Keratinocyte (primary cell): ENCODE data around the gene FAM53B. TPM values are rescaled to one million over a fixed set of nuclear protein-coding genes. Genes with fewer than 3 reads are reported as not detected.

Experiments
- DNase-seq: peaks from one replicate; pipeline ENCODE4 v3.0.0-alpha.2; 2011; ENCODE audit warnings: low read depth, missing footprints, low spot score
- FAIRE-seq: peaks from 2 replicates; lab custom pipeline; 2011; peaks lifted over from hg19 to GRCh38; lab: Jason Lieb, UNC
- H2AFZ ChIP-seq: 2 replicates; pipeline ENCODE4 v1.6.0; 2012; ENCODE audit warnings: low read length, control low read depth, inconsistent platforms; ENCODE audit not compliant: control insufficient read depth
- H3K27ac ChIP-seq: 2 replicates; pipeline ENCODE4 v1.5.1; 2011; ENCODE audit warnings: low read length; ENCODE audit not compliant: control insufficient read depth, insufficient read depth
- H3K27me3 ChIP-seq: 3 replicates; pipeline ENCODE4 v1.6.0; 2011; ENCODE audit warnings: low read length; ENCODE audit not compliant: control insufficient read depth, insufficient read depth; ENCODE audit errors: extremely low read depth
- H3K36me3 ChIP-seq, 2 experiments: 2 replicates in 1 of 2; 3 replicates in 1 of 2; pipeline ENCODE4 v1.5.1; 2011; ENCODE audit warnings: low read length in 2 of 2, mild to moderate bottlenecking in 1 of 2; ENCODE audit not compliant: control insufficient read depth in 2 of 2, insufficient read depth in 2 of 2; ENCODE audit errors: extremely low read depth in 1 of 2
- H3K4me1 ChIP-seq: 3 replicates; pipeline ENCODE4 v1.5.1; 2011; ENCODE audit warnings: low read length; ENCODE audit not compliant: control insufficient read depth, insufficient read depth; ENCODE audit errors: extremely low read depth
- H3K4me2 ChIP-seq: 3 replicates; pipeline ENCODE4 v1.6.0; 2011; ENCODE audit warnings: low read depth, low read length; ENCODE audit not compliant: control insufficient read depth, insufficient read depth; ENCODE audit errors: extremely low read depth
- H3K4me3 ChIP-seq, 3 experiments: fragments of 200-600 bp in 1 of 3; sonication (generic) in 1 of 3; 2 replicates in 2 of 3; 3 replicates in 1 of 3; pipeline ENCODE4 v1.5.1; 2011 to 2016; ENCODE audit warnings: low read length in 3 of 3, mild to moderate bottlenecking in 3 of 3, control low read depth in 2 of 3, inconsistent platforms in 1 of 3, low read depth in 1 of 3, mixed read lengths in 1 of 3, mixed run types in 1 of 3, moderate library complexity in 1 of 3; ENCODE audit not compliant: control insufficient read depth in 2 of 3, insufficient read depth in 2 of 3; ENCODE audit errors: extremely low read depth in 1 of 3
- H3K79me2 ChIP-seq: 2 replicates; pipeline ENCODE4 v1.6.0; 2012; ENCODE audit warnings: low read length; ENCODE audit not compliant: control insufficient read depth, insufficient read depth
- H3K9ac ChIP-seq: 3 replicates; pipeline ENCODE4 v1.6.0; 2011; ENCODE audit warnings: low read length; ENCODE audit not compliant: control insufficient read depth, insufficient read depth; ENCODE audit errors: extremely low read depth
- H3K9me1 ChIP-seq: 3 replicates; pipeline ENCODE4 v1.6.0; 2011; ENCODE audit warnings: low read length; ENCODE audit not compliant: control insufficient read depth, insufficient read depth; ENCODE audit errors: extremely low read depth
- H3K9me3 ChIP-seq: 2 replicates; pipeline ENCODE4 v1.5.1; 2012; ENCODE audit warnings: low read depth, low read length; ENCODE audit not compliant: control insufficient read depth
- H4K20me1 ChIP-seq: 3 replicates; pipeline ENCODE4 v1.6.0; 2011; ENCODE audit warnings: low read length; ENCODE audit not compliant: control insufficient read depth, insufficient read depth; ENCODE audit errors: extremely low read depth
- EZH2 ChIP-seq: IDR thresholded peaks from one replicate; pipeline ENCODE4 v1.6.1; 2012; ENCODE audit warnings: inconsistent platforms, mild to moderate bottlenecking, low read length, moderate library complexity
- dilution Hi-C: fragments of 300-500 bp; cut with MboI; formaldehyde crosslinking; loops from one replicate; pipeline ENCODE4 v1.7.0; 2020; ENCODE audit warnings: low sequenced_read_pairs; ENCODE audit not compliant: extremely low pct_ligation_motif_present
- polyA plus RNA-seq, 5 experiments: library from polyadenylated mRNA; depleted of rRNA in 3 of 5; stranded (reverse) in 3 of 5; stranded (forward) in 1 of 5; unstranded in 1 of 5; fragments of >200 nt; gene quantifications; 1 replicate in 1 of 5; 2 replicates in 3 of 5; 3 replicates in 1 of 5; pipeline versions ENCODE4 v1.2.1 to v1.2.3, GENCODE V29; 2011 to 2012; ENCODE audit warnings: missing spikeins in 2 of 5, low read depth in 1 of 5, low replicate concordance in 1 of 5
- TF ChIP-seq, protein P1 (sequence below), 3 experiments: IDR thresholded peaks in 1 of 3; conservative IDR thresholded peaks in 1 of 3; optimal IDR thresholded peaks in 1 of 3; 2 replicates in 2 of 3; 3 replicates in 1 of 3; pipeline versions ENCODE3 to v1.5.1; 2011; ENCODE audit warnings: low read length in 3 of 3, mild to moderate bottlenecking in 3 of 3, moderate library complexity in 2 of 3, control low read depth in 1 of 3, inconsistent platforms in 1 of 3; ENCODE audit not compliant: insufficient read depth in 2 of 3; ENCODE audit errors: extremely low read depth in 1 of 3

The FAM53B gene
- polyA plus RNA-seq, 1 donor (not counting 4 experiments of a cell fraction or from before 2014, with no cell fraction given) = 8.6 TPM

DNA sequence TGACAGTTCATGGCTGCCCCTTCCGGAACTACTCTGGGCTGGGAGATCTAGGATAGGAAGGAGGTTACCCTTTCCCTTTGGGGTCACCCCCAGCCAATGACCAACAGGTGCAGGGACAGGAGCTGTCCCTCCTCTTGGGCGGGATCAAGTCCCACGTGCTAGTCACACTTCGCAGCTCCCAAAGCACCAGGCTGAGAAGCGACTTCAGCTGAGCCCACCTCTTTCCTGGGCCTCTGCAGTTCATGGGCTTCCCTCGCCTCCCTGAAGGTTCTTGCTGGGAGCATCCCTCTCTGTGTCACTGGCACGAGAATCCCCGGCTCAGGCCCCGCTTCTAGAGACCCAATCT is 115.5 kb downstream of the FAM53B start:
- FAIRE-seq (no peak), DNase-seq (no peak)
- H2AFZ ChIP-seq = no peak overlapping the region
- dilution Hi-C loops = no loop called here
- no peaks in the 10 kb centered on the region for H3K27me3 ChIP-seq
- H3K4me3 ChIP-seq = no peak overlapping the region
- H3K9me1 ChIP-seq = peaks cover 2% of the 10 kb centered on the region
- H3K4me2 ChIP-seq = no peak overlapping the region
- no peak overlapping the region for H3K27ac ChIP-seq
- peaks cover 14% of the 10 kb centered on the region for H4K20me1 ChIP-seq
- TF ChIP-seq, protein P1, sequence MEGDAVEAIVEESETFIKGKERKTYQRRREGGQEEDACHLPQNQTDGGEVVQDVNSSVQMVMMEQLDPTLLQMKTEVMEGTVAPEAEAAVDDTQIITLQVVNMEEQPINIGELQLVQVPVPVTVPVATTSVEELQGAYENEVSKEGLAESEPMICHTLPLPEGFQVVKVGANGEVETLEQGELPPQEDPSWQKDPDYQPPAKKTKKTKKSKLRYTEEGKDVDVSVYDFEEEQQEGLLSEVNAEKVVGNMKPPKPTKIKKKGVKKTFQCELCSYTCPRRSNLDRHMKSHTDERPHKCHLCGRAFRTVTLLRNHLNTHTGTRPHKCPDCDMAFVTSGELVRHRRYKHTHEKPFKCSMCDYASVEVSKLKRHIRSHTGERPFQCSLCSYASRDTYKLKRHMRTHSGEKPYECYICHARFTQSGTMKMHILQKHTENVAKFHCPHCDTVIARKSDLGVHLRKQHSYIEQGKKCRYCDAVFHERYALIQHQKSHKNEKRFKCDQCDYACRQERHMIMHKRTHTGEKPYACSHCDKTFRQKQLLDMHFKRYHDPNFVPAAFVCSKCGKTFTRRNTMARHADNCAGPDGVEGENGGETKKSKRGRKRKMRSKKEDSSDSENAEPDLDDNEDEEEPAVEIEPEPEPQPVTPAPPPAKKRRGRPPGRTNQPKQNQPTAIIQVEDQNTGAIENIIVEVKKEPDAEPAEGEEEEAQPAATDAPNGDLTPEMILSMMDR (optimal IDR thresholded peaks at IDR 0.05 in 1 of 3, IDR thresholded peaks at IDR 0.05 in 1 of 3, conservative IDR thresholded peaks at IDR 0.05 in 1 of 3; ENCODE audit: extremely low read depth in 1 of 3, insufficient read depth in 2 of 3, low read length in 3 of 3) = no peak
- TF ChIP-seq EZH2 = no peak
- H3K9ac ChIP-seq = no peak overlapping the region
- H3K79me2 ChIP-seq = peaks cover 7% of the 10 kb centered on the region
- H3K4me1 ChIP-seq = peaks cover 49% of the 10 kb centered on the region
- no peaks in the 10 kb centered on the region for H3K36me3 ChIP-seq
- H3K9me3 ChIP-seq = no peaks in the 10 kb centered on the region

DNA sequence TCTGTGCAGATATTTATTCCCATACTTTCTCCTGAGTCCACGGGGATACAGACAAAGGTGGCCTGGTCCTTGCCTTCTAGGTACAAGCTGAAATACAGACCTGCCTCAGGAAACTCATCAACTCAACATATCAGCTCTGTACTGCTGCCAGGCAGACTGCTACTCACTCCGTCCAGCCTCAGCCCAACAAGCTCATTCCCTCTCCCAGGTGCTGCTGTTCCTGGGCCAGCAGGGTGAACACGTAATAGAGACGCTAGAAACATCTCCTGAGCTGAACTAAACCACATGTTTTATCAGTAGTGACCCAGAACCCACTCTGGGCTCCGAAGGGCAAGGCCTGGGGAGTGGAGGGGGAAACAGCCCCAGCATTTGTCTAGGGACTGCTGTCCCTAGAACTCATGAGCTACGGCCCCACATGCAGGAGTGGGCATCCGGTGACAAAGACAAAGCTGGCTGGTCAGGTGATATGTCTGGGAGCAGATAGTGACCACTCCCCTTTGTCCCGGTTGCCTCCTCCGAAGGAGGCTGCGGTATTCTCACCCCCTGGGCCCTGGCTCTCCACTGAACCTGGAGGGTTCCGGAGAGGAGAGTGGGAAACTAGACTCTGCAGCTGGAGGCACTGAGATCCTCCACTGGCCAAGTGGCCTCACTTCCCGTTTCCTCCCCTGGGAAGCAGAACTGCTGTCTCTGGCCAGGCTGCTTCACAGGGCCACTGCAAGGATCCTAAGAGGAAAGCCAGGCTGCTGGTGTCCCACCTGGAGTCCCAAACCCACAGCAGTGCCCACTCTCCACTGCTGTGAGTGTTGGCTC is 116.1 kb downstream of the FAM53B start:
- FAIRE-seq = no peak
- Histone ChIP-seq H3K27ac (no peak overlapping the region), H3K4me3 (no peak overlapping the region), H3K4me1 (peaks cover 49% of the 10 kb centered on the region), H3K9me1 (peaks cover 2% of the 10 kb centered on the region), H3K9me3 (no peaks in the 10 kb centered on the region), H3K4me2 (no peak overlapping the region), H3K79me2 (peaks cover 7% of the 10 kb centered on the region), H3K36me3 (no peaks in the 10 kb centered on the region), H3K27me3 (no peaks in the 10 kb centered on the region), H2AFZ (no peak overlapping the region), H4K20me1 (peaks cover 14% of the 10 kb centered on the region), H3K9ac (no peak overlapping the region)
- DNase-seq = no peak
- TF ChIP-seq EZH2 = no peak
- TF ChIP-seq, protein P1 (optimal IDR thresholded peaks at IDR 0.05 in 1 of 3, IDR thresholded peaks at IDR 0.05 in 1 of 3, conservative IDR thresholded peaks at IDR 0.05 in 1 of 3; ENCODE audit: extremely low read depth in 1 of 3, insufficient read depth in 2 of 3, low read length in 3 of 3) = no peak
- dilution Hi-C loops = no loop called here
